CD8-positive, alpha-beta memory T cell (primary cell): ENCODE measurements around the gene TRIP11. TPM values are rescaled to one million over a fixed set of nuclear protein-coding genes. Genes with fewer than 3 reads are reported as not detected.

Experiments used
- CTCF ChIA-PET: fragments of 350-600 bp; sonication (Branson Sonifier 250); formaldehyde crosslinking; loops from one replicate; lab custom pipeline; 2021; ENCODE audit warnings: antibody characterized with exemption; lab: Charles Lee
- POLR2A ChIA-PET: fragments of 350-600 bp; sonication (Branson Sonifier 250); formaldehyde crosslinking; loops from one replicate; lab custom pipeline; 2021; ENCODE audit warnings: antibody characterized with exemption; lab: Charles Lee
- DNase-seq, 5 donors: peaks; one replicate each; pipeline versions ENCODE4 v3.0.0 to v3.0.0-alpha.2; 2020 to 2022; ENCODE audit warnings: mixed read lengths in 1 of 5
- H3K27ac ChIP-seq: one replicate; pipeline ENCODE4 v1.7.0; 2013; ENCODE audit warnings: low read depth, mild to moderate bottlenecking, low read length, moderate library complexity
- H3K27me3 ChIP-seq: 2 replicates; pipeline ENCODE4 v1.7.0; 2013; ENCODE audit warnings: low read length, mild to moderate bottlenecking; ENCODE audit not compliant: insufficient read depth, poor library complexity, severe bottlenecking
- H3K36me3 ChIP-seq: 2 replicates; pipeline ENCODE4 v1.7.0; 2013; ENCODE audit warnings: mild to moderate bottlenecking, low read length, moderate library complexity; ENCODE audit not compliant: insufficient read depth
- H3K4me1 ChIP-seq: 2 replicates; pipeline ENCODE4 v1.7.0; 2013; ENCODE audit warnings: mild to moderate bottlenecking, low read length, moderate library complexity; ENCODE audit not compliant: insufficient read depth
- H3K4me3 ChIP-seq: 2 replicates; pipeline ENCODE4 v1.7.0; 2013; ENCODE audit warnings: mild to moderate bottlenecking, low read length
- H3K9me3 ChIP-seq: 2 replicates; pipeline ENCODE4 v1.7.0; 2013; ENCODE audit warnings: mild to moderate bottlenecking, low read length
- H3K27ac Mint-ChIP-seq, 8 donors: one replicate each; pipeline ENCODE4 v1.8.0; 2020 to 2021; ENCODE audit warnings: mixed read lengths in 8 of 8, mild to moderate bottlenecking in 6 of 8, inconsistent platforms in 3 of 8, moderate library complexity in 3 of 8
- H3K27me3 Mint-ChIP-seq, 2 donors: one replicate each; pipeline ENCODE4 v1.8.0; 2020 to 2021; ENCODE audit warnings: mixed read lengths in 2 of 2, mild to moderate bottlenecking in 1 of 2, moderate library complexity in 1 of 2
- H3K36me3 Mint-ChIP-seq, 3 donors: one replicate each; pipeline ENCODE4 v1.8.0; 2020 to 2021; ENCODE audit warnings: mixed read lengths in 3 of 3, inconsistent platforms in 1 of 3, mild to moderate bottlenecking in 1 of 3
- H3K4me1 Mint-ChIP-seq, 3 donors: one replicate each; pipeline ENCODE4 v1.8.0; 2020 to 2021; ENCODE audit warnings: mixed read lengths in 3 of 3, inconsistent platforms in 1 of 3, mild to moderate bottlenecking in 1 of 3
- H3K4me3 Mint-ChIP-seq, 7 donors: one replicate each; pipeline ENCODE4 v1.8.0; 2020 to 2021; ENCODE audit warnings: mixed read lengths in 7 of 7, mild to moderate bottlenecking in 6 of 7, moderate library complexity in 4 of 7, inconsistent platforms in 2 of 7
- H3K9me3 Mint-ChIP-seq, 5 donors: one replicate each; pipeline ENCODE4 v1.8.0; 2020 to 2022; ENCODE audit warnings: mixed read lengths in 5 of 5, mild to moderate bottlenecking in 3 of 5, moderate library complexity in 2 of 5, inconsistent platforms in 1 of 5
- polyA plus RNA-seq: library from polyadenylated mRNA; unstranded; fragments of 300-500 nt; fragmentation: Illumina TruSeq; gene quantifications from one replicate; pipeline ENCODE4 v1.2.3, GENCODE V29; 2021
- total RNA-seq, 2 experiments: library from RNA; stranded (reverse); gene quantifications; one replicate each; pipeline ENCODE4 v1.2.3, GENCODE V29; 2021

Gene TRIP11
- total and polyA plus RNA-seq, 3 experiments from 2014 or later, result 45.7 to 75.2 (median 50.8) TPM

DNA sequence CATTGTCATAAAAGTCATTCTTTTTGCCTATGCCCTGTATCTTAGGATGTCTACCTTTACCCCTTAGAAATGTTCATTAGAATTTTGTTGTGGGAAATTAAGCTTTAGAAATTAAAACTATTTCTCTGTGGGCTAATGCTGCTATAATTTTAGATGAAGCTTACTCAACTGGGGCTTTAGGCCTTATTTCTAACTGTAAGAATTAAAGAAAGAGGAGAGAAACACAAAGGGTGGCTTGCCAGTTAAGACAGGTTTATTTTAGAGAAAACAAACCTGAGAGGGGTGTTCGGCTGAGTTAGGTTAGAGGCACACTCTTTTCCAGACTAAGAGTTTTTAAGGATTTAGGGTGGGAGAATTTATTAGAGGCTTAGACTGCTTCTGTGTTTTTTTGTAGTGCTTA is 6.4 kb downstream of the TRIP11 start:
- Histone ChIP-seq H3K27ac (no peak overlapping the region), H3K4me1 (peaks cover 20% of the 10 kb centered on the region), H3K36me3 (no peaks in the 10 kb centered on the region), H3K9me3 (no peaks in the 10 kb centered on the region), H3K27me3 (no peaks in the 10 kb centered on the region), H3K4me3 (no peak overlapping the region)
- CTCF ChIA-PET, result no interaction called here
- DNase-seq, result no peak
- H3K4me3 Mint-ChIP-seq, result peak overlapping the region in 1 of 7 donors; percentile 47
- no peaks in the 10 kb centered on the region for H3K9me3 Mint-ChIP-seq
- POLR2A ChIA-PET, result no interaction called here
- H3K27me3 Mint-ChIP-seq, result no peaks in the 10 kb centered on the region
- H3K36me3 Mint-ChIP-seq, result peaks cover 0 to 52% (median 5%) of the 10 kb centered on the region in 3 donors
- peaks cover 34 to 52% (median 37%) of the 10 kb centered on the region in 3 donors for H3K4me1 Mint-ChIP-seq
- H3K27ac Mint-ChIP-seq, result peak overlapping the region in 2 of 8 donors; percentile 9 to 42

DNA sequence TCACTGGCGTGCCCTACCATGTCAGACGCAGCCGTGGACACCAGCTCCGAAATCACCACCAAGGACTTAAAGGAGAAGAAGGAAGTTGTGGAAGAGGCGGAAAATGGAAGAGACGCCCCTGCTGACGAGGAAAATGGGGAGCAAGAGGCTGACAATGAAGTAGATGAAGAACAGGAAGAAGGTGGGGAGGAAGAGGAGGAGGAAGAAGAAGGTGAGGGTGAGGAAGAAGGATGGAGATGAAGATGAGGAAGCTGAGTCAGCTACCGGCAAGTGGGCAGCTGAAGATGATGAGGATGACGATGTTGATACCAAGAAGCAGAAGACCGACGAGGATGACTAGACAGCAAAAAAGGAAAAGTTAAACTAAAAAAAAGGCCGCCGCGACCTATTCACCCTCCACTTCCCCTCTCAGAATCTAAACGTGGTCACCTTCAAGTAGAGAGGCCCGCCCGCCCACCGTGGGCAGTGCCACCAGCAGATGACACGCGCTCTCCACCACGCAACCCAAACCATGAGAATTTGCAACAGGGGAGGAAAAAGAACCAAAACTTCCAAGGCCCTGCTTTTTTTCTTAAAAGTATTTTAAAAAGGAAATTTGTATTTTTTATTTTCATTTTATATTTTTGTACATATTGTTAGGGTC is 13.2 kb downstream of the TRIP11 start:
- H3K4me3 Mint-ChIP-seq, result no peak overlapping the region
- peak overlapping the region in 2 of 8 donors; percentile 75 to 85 for H3K27ac Mint-ChIP-seq
- Histone ChIP-seq H3K4me3 (no peak overlapping the region), H3K27me3 (no peaks in the 10 kb centered on the region), H3K27ac (no peak overlapping the region), H3K36me3 (peaks cover 21% of the 10 kb centered on the region), H3K4me1 (no peaks in the 10 kb centered on the region), H3K9me3 (no peaks in the 10 kb centered on the region)
- peaks cover 3 to 72% (median 9%) of the 10 kb centered on the region in 3 donors for H3K36me3 Mint-ChIP-seq
- H3K4me1 Mint-ChIP-seq, result peaks cover 21 to 52% (median 28%) of the 10 kb centered on the region in 3 donors
- no peak for DNase-seq
- ChIA-PET POLR2A (no interaction called here), CTCF (no interaction called here)
- no peaks in the 10 kb centered on the region for H3K9me3 Mint-ChIP-seq
- no peaks in the 10 kb centered on the region for H3K27me3 Mint-ChIP-seq

DNA sequence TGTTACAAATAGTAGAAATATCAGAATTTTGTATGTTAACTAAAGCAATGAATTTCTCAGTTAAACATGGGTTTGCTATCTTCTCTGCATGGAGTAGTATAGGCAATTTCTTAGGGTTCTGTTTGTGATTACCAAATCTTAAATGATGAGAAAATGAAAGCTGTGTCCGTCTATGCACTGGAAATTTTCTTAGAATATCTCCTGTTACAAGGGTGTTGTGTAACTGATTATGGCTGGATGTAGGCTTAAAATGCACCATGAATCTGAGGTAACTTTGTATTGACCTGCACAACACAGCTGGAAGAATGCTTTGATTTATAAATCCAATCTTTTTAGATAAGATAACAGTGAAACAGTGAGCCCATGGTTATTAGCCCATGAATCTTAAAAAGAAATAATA is 17.8 kb downstream of the TRIP11 start:
- no peak for DNase-seq
- peak overlapping the region in 1 of 8 donors; percentile 54 for H3K27ac Mint-ChIP-seq

DNA sequence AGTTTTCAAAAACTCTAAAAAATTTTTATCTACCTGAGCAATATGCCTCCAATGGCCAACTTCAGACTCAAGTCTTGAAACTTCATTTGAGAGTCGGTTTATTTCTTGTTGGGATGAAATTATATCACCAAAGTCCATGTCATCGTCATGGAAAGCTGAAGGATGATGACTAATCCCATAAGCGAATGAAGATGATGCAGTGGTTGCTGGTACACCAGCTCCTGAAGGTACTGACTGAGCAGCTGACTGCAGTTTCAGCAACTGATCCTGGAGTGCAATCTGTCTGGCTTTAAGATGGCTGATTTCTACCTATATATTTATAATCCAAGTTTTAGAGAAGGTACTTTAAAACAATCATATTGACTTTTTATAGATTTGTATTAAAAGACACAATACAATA is 18.3 kb downstream of the TRIP11 start:
- peaks cover 0 to 1% of the 10 kb centered on the region in 2 donors for H3K27me3 Mint-ChIP-seq
- H3K4me1 ChIP-seq, result no peaks in the 10 kb centered on the region
- POLR2A ChIA-PET, result interaction anchor here (0.6 kb wide), 1 partner anchor 18 kb away, joined by 4 read pairs; no protein-coding TSS in a partner anchor
- H3K4me3 ChIP-seq, result no peak overlapping the region
- H3K27ac ChIP-seq, result no peak overlapping the region
- no peaks in the 10 kb centered on the region for H3K9me3 Mint-ChIP-seq
- no peaks in the 10 kb centered on the region for H3K9me3 ChIP-seq
- no peak overlapping the region for H3K4me3 Mint-ChIP-seq
- H3K4me1 Mint-ChIP-seq, result peaks cover 11 to 41% (median 15%) of the 10 kb centered on the region in 3 donors
- H3K36me3 ChIP-seq, result peaks cover 22% of the 10 kb centered on the region
- peaks cover 3 to 65% (median 10%) of the 10 kb centered on the region in 3 donors for H3K36me3 Mint-ChIP-seq
- H3K27ac Mint-ChIP-seq, result no peak overlapping the region
- CTCF ChIA-PET, result no interaction called here
- no peak for DNase-seq
- H3K27me3 ChIP-seq, result no peaks in the 10 kb centered on the region

More for the DNA sequence above, 17.8 kb downstream of the TRIP11 start:
- H3K36me3 Mint-ChIP-seq, result peaks cover 3 to 64% (median 11%) of the 10 kb centered on the region in 3 donors
- H3K4me1 ChIP-seq, result no peaks in the 10 kb centered on the region
- H3K27ac ChIP-seq, result no peak overlapping the region
- ChIA-PET POLR2A (no interaction called here), CTCF (no interaction called here)
- no peak overlapping the region for H3K4me3 ChIP-seq
- H3K36me3 ChIP-seq, result peaks cover 19% of the 10 kb centered on the region
- H3K4me3 Mint-ChIP-seq, result no peak overlapping the region
- no peaks in the 10 kb centered on the region for H3K27me3 ChIP-seq
- no peaks in the 10 kb centered on the region for H3K9me3 ChIP-seq
- H3K9me3 Mint-ChIP-seq, result no peaks in the 10 kb centered on the region
- peaks cover 0 to 1% of the 10 kb centered on the region in 2 donors for H3K27me3 Mint-ChIP-seq
- H3K4me1 Mint-ChIP-seq, result peaks cover 14 to 45% (median 17%) of the 10 kb centered on the region in 3 donors

DNA sequence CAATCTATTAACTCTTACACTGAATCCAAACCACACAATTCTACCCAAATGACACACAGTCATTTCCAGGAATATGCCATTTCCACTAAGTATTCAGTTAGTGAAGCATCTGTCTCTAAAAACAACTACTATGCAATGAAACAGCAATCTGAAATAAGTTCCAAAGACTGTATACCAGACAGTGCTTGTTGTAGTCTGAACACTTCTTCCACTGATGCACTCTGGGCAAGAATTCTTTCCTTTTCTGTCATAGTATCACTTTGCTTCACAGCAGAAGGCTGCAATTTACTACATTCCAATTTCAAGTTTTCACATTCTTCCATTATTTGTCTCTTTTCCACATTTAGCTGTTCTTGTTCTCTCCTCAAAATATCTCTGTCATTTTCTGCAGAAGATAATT is 25.8 kb downstream of the TRIP11 start:
- no peak overlapping the region for H3K27ac Mint-ChIP-seq

DNA sequence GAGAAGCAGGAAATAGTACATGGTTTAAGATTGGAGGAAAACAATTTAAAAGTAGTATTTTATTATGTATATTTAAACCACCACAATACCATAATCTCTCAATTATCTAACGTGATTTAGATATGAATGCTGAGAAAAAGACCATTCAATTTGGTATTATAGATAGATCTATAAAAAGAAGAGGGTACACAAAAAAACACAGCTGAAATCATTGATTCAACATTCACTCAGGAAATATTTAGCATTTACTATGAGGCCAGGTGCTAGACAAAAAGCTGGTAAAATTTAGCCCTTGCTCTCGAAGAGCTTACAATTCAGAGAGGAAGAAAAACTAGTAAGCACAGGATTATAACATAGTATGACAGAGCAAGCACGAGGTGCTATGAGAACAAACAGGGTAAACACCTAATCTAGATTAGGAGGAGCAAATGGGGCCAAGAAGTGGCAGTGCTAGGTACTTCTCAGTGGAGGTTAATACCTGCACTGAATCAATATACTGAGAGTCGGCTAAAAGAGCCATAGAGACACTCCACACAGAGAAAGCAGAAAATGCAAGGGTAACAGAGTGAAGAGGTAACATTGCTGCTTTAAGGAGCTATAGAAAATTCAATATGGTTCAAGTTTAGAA is 27.6 kb downstream of the TRIP11 start:
- CTCF ChIA-PET, result interaction anchor here (1.3 kb wide), 1 partner anchor 94 kb away, joined by 3 read pairs; the partner anchor contains the start of gene ATXN3
- Histone ChIP-seq H3K27me3 (no peaks in the 10 kb centered on the region), H3K36me3 (peaks cover 26% of the 10 kb centered on the region), H3K9me3 (no peaks in the 10 kb centered on the region), H3K27ac (no peak overlapping the region), H3K4me3 (no peak overlapping the region), H3K4me1 (no peaks in the 10 kb centered on the region)
- Mint-ChIP-seq H3K4me1 (peaks cover 10 to 12% (median 11%) of the 10 kb centered on the region in 3 donors), H3K9me3 (no peaks in the 10 kb centered on the region), H3K27ac (peak overlapping the region in 3 of 8 donors; percentile 6 to 52 (median 34)), H3K36me3 (peaks cover 14 to 80% (median 30%) of the 10 kb centered on the region in 3 donors), H3K4me3 (no peak overlapping the region), H3K27me3 (no peaks in the 10 kb centered on the region)
- POLR2A ChIA-PET, result interaction anchor here (0.6 kb wide), 1 partner anchor 573 kb away, joined by 3 read pairs; no protein-coding TSS in a partner anchor
- DNase-seq, result no peak

More for the DNA sequence above, 25.8 kb downstream of the TRIP11 start:
- Histone ChIP-seq H3K9me3 (no peaks in the 10 kb centered on the region), H3K36me3 (peaks cover 23% of the 10 kb centered on the region), H3K27ac (no peak overlapping the region), H3K4me3 (no peak overlapping the region), H3K4me1 (no peaks in the 10 kb centered on the region), H3K27me3 (no peaks in the 10 kb centered on the region)
- peaks cover 14 to 71% (median 21%) of the 10 kb centered on the region in 3 donors for H3K36me3 Mint-ChIP-seq
- DNase-seq, result no peak
- ChIA-PET POLR2A (no interaction called here), CTCF (no interaction called here)
- H3K9me3 Mint-ChIP-seq, result no peaks in the 10 kb centered on the region
- H3K27me3 Mint-ChIP-seq, result no peaks in the 10 kb centered on the region
- no peak overlapping the region for H3K4me3 Mint-ChIP-seq
- peaks cover 11 to 12% (median 12%) of the 10 kb centered on the region in 3 donors for H3K4me1 Mint-ChIP-seq

DNA sequence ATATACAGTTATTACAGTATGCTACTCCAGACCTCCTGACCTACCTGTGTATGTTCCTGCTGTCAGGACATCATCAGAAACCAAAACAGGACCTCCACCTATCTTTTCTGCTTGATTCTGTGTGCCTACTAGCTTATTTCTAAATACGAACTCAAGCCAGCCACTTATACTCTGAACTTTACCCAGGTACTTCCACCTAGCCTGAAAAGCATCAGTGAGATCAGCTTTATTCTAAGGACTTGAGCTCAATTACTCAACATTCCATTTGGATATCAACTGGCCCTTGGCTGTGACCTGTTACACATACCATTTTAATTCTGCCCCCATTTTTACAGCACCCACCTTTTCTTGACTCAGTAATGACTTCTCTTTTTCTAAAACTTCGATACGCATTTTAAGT is 29.2 kb downstream of the TRIP11 start:
- Histone ChIP-seq H3K4me3 (no peak overlapping the region), H3K27ac (no peak overlapping the region), H3K36me3 (peaks cover 15% of the 10 kb centered on the region), H3K27me3 (no peaks in the 10 kb centered on the region), H3K9me3 (no peaks in the 10 kb centered on the region), H3K4me1 (peaks cover 2% of the 10 kb centered on the region)
- POLR2A ChIA-PET, result no interaction called here
- Mint-ChIP-seq H3K4me1 (peaks cover 12 to 16% (median 12%) of the 10 kb centered on the region in 3 donors), H3K27ac (peak overlapping the region in 1 of 8 donors; percentile 9), H3K27me3 (no peaks in the 10 kb centered on the region), H3K4me3 (no peak overlapping the region), H3K36me3 (peaks cover 12 to 79% (median 30%) of the 10 kb centered on the region in 3 donors), H3K9me3 (no peaks in the 10 kb centered on the region)
- CTCF ChIA-PET, result no interaction called here
- no peak for DNase-seq

DNA sequence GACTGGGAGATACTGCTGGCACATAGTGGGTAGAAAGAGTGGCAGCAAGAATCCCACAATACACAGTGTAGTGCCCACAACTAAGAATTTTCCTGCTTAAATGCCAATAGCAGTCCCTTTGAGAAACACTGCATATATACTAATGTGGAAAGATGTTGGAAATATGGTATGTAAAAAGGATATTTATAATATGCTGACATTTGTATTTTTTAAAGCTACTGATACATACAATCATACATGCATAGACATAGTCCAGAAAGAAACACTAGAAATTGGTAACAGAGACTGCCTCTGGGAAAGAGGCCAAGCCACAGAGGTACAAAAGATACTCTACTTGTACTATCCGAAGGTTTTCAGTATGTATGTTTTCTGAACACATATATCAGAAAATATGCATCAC is 30.3 kb downstream of the TRIP11 start:
- ChIA-PET POLR2A (no interaction called here), CTCF (no interaction called here)
- Mint-ChIP-seq H3K9me3 (no peaks in the 10 kb centered on the region), H3K4me3 (no peak overlapping the region), H3K36me3 (peaks cover 21 to 80% (median 39%) of the 10 kb centered on the region in 3 donors), H3K4me1 (peaks cover 20 to 27% (median 21%) of the 10 kb centered on the region in 3 donors), H3K27me3 (no peaks in the 10 kb centered on the region), H3K27ac (no peak overlapping the region)
- H3K36me3 ChIP-seq, result peaks cover 15% of the 10 kb centered on the region
- H3K27me3 ChIP-seq, result no peaks in the 10 kb centered on the region
- no peak overlapping the region for H3K4me3 ChIP-seq
- H3K4me1 ChIP-seq, result peaks cover 10% of the 10 kb centered on the region
- no peaks in the 10 kb centered on the region for H3K9me3 ChIP-seq
- DNase-seq, result no peak
- H3K27ac ChIP-seq, result no peak overlapping the region
